Fibroblast of villous mesenchyme (primary cell): Measurements from ENCODE around the gene MAGI1. TPM values are rescaled to one million over a fixed set of nuclear protein-coding genes. Genes with fewer than 3 reads are reported as not detected.

ENCODE experiments used
- DNase-seq: peaks from one replicate; pipeline ENCODE4 v3.0.0-alpha.2; 2010; ENCODE audit warnings: low read depth
- H3K4me3 ChIP-seq: 2 replicates; pipeline ENCODE4 v1.5.1; 2011; ENCODE audit warnings: low read depth, mild to moderate bottlenecking, low read length
- total RNA-seq: library from RNA; depleted of rRNA; stranded (reverse); fragments of >200 nt; gene quantifications from 2 replicates; pipeline ENCODE4 v1.2.3, GENCODE V29; 2012
- TF ChIP-seq, protein P1 (sequence below): IDR thresholded peaks from 2 replicates; pipeline ENCODE4 v1.5.1; 2012; ENCODE audit warnings: low read depth, mild to moderate bottlenecking, low read length; ENCODE audit not compliant: insufficient read depth

MAGI1 gene
- total RNA-seq, 1 donor: 20.7 TPM

DNA sequence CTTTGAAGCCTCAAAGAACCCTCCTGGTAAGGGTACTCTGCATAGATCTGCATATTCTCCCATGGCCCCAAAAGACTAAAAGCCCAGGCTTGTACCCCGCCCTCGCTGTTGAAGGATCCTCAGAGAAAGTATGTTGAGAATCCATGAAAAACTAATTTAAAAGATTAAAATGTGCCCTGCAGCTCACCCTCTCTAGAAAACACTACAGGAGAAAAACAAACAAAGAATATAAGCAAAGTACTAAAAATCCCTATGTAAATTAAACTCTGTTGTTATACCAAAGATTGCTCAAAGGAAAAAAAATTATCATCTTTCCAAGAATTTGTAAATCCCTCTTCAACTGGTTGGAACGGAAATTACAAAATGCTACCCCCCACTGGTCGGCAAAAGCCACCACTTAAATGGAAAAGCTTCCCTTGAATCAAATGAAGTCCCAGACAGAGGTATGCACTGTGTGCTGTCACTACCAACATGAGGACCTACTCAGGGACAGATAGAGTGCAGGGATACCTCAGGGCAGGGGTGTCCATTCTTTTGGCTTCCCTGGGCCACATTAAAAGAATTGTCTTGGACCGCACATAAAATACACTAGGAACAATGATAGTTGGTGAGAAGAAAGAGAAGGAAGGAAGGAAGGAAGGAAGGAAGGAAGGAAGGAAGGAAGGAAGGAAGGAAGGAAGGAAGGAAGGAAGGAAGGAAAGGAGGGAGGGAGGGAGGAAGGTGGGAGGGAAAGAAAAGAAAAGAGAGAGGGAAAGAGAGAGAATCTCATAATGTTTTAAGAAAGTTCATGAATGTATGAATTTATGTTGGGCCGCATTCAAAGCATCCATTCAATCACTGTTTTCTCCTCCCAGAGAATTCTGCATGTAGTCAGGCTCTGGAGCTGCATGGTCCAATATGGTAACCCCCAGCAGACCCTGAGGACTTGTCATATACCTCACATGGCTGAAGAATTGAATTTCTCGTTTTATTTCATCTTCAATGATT, 88.1 kb downstream of the MAGI1 start:
- TF ChIP-seq, protein P1, sequence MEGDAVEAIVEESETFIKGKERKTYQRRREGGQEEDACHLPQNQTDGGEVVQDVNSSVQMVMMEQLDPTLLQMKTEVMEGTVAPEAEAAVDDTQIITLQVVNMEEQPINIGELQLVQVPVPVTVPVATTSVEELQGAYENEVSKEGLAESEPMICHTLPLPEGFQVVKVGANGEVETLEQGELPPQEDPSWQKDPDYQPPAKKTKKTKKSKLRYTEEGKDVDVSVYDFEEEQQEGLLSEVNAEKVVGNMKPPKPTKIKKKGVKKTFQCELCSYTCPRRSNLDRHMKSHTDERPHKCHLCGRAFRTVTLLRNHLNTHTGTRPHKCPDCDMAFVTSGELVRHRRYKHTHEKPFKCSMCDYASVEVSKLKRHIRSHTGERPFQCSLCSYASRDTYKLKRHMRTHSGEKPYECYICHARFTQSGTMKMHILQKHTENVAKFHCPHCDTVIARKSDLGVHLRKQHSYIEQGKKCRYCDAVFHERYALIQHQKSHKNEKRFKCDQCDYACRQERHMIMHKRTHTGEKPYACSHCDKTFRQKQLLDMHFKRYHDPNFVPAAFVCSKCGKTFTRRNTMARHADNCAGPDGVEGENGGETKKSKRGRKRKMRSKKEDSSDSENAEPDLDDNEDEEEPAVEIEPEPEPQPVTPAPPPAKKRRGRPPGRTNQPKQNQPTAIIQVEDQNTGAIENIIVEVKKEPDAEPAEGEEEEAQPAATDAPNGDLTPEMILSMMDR: no peak
- DNase-seq: no peak
- H3K4me3 ChIP-seq: no peak overlapping the region

DNA sequence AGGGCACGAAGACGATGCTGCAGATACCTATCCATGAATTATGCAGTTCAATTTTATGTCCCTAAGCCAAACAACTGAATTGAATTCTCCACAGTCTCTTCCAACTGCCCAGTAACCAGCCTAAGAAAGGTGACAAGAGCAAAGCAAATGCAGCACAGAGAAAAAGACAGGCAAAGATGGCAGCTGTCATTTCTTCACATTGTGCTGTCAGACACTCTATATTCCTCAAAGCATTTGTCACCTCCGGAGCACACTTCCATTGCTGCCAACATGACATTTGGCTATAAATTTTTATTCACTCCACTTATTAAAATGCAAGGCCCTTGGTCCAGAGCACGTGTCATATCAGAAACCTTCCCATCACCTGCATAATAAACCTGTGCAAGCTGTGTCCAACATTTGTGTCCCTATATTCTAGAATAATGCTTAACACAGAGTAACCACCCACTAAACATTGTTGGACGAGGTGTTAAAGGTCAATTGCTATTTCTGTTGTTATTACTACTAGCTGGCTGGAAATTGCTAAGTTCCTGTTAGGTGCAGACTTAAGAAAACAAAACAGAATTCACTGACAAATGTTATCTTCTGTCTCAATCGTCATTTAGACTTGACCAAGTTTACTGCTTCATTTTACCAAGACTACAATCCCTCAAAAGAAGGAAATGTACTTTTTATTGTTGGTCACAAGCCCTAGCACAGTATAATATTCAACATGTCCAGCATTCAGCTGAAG, 89.7 kb downstream of the MAGI1 start:
- DNase-seq: no peak
- TF ChIP-seq, protein P1: no peak
- no peak overlapping the region for H3K4me3 ChIP-seq

DNA sequence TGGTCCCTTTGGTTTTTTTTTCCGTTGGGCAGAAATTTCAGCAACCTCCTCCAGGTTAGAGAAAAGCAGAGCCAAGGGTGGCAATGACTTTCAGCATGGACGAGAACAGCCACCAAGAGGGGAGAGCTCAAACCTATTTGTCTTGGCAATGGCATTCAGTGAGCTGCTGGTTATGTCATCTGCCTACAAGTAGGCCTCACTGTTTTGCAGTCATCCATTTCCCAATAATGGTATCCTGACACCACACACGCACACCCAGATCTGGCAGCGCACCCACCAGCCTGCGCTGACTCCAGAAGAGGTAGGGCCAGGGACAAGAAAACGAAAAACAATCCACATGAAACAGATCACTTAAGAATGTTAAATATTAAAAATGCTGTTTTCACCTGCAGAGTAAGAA, 92.3 kb downstream of the MAGI1 start:
- no peak for DNase-seq
- TF ChIP-seq, protein P1: no peak
- no peak overlapping the region for H3K4me3 ChIP-seq

DNA sequence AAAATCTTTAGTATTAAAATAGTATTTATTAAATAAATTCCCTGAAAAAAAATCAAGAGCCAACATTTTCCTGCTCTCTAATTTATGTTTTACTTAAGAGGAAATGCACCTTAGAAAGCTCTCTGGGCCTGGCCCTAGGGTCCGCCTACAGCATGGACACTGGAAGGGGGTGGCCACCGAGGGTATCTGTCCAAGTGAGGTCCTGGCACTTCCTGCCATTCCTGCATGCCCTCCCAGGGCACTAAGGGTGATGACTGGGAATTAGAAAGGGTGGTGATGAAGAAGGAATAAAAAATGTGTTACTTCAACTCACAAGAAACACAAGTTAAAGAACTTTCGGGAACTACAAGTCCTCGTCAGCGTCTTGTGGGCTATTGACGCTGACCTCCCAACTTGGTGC, 92.8 kb downstream of the MAGI1 start:
- TF ChIP-seq, protein P1: no peak
- no peak for DNase-seq
- no peak overlapping the region for H3K4me3 ChIP-seq

DNA sequence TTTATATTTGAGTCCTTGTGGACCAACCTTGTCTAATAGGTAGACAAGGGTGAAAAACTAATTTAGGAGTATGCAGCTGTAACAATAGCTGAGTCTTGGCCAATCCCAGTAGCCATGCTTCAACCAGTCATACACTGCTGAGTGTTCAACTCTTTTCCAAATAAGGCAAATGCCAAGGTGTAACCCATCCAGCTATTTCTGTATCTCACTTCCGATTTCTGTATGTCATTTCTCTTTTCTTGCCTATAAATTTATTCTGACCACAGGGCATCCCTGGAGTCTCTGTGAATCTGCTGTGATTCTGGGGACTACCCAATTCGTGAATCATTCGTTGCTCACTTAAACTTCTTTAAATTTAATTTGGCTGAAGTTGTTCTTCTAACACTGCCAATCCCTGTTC, 93.2 kb downstream of the MAGI1 start:
- no peak overlapping the region for H3K4me3 ChIP-seq
- DNase-seq: no peak

DNA sequence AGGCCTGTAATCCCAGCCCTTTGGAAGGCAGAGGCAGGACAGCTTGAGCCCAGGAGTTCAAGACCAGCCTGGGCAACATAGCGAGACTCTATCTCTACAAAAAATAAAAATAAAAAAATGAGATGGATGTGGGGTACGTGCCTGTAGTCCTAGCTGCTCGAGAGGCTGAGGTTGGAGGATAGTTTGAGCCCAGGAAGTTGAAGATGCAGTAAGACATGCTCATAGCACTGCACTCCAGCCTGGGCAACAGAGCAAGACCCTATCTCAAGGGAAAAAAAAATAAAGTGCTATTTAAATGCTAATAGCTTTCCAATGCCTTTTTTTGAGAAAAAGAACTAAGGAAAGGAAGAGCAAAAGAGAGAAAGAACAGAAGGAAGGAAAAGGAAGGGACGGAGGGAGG, 94.5 kb downstream of the MAGI1 start:
- H3K4me3 ChIP-seq: no peak overlapping the region
- TF ChIP-seq, protein P1: no peak
- no peak for DNase-seq

More for the DNA sequence above, 93.2 kb downstream of the MAGI1 start:
- TF ChIP-seq, protein P1: no peak
